Activated CD8-positive, alpha-beta memory T cell treated with anti-CD3 and anti-CD28 coated beads for 24 hours (primary cell): ENCODE measurements around the gene UBE2H.
"Not testable (repeated sequence)": the region's sequence is repeated elsewhere in the genome, so short reads cannot be mapped to it uniquely, and the experiment has no call there.

Source experiments
- DNase-seq: peaks from one replicate; pipeline ENCODE4 v3.0.0-alpha.2; 2020

Gene UBE2H

DNA sequence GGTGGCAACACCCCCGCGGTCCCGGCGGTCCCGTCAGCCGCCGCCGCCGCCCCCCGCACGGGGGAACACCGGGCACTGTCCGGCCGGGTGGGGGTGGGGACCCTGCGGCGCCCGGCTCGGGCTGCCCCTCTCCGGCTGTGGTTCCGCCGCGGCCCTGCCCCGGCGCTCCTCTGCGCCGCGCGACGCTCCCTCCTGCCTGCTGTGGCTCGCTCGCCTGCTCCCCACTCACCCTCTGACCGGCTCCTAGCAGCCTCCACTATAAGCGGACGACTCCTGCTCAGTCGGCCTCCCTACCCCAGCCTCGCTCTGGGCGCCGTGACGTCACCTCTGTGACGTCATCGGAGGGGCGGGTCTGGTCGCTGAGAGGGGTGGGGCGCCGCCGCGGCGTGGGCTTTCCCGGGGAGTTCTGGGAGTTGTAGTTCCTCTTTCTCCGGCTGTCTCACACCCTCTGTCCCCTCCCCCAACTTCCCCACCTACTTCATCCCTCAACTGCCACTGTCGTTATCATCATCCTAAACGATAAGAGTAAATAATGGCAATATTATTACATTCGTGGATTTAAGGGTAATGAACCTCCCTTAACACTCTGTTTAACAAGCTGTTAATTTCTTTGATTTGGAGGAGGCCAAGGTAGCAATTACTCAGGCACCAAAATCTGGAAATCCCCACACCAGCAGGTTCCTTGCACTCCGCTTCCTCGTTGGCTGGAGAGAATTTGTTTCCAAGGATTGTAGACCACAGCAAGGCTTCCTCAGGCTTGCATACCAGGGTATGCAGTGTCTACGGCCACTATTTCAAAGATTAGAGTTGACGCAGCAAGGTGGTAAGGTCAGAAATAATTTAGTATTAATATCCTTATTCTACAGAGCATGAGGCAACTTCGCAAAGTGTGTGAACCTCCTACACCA lies at the start of gene UBE2H:
UBE2H (minus strand) TSS at position 308 of the 908 bp plus-strand sequence. CDS start 405 bp downstream, outside the sequence.
- peak; percentile 98 for DNase-seq

DNA sequence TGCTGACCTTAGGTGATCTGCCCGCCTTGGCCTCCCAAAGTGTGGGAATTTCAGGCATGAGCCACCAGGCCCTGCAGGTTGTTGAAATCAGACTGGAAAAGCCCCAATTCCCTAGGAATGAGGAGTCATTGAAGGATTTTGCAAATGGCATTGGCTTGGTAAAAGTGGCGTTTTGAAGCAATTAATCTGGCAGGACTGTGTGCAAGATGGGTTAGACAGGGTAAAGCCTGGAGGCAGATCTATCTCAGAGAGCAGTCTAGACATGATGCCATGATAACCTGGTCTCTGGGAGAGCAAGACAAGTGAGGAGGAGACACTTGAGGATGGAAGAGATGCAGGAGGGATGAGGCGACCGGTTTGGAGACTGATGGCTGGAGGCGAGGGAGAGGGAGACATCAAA lies 45.7 kb upstream of the UBE2H start:
- no peak for DNase-seq

DNA sequence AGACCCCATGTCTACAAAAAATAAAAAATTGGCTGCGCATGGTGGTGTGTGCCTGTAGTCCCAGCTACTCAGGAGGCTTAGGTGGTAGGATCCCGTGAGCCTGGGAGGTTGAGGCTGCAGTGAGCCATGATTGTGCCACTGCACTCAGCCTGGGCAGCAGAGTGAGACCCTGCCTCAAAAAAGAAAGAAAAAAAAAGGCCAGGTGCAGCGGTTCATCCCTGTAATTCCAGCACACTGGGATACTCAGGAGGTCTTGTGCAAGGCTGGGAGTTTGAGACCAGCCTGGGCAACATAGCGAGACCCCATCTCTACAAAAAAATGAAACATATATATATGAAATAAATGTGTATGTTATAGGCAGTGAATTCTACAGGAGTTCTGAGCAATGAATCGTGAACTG lies 44.5 kb upstream of the UBE2H start:
- DNase-seq: no peak

DNA sequence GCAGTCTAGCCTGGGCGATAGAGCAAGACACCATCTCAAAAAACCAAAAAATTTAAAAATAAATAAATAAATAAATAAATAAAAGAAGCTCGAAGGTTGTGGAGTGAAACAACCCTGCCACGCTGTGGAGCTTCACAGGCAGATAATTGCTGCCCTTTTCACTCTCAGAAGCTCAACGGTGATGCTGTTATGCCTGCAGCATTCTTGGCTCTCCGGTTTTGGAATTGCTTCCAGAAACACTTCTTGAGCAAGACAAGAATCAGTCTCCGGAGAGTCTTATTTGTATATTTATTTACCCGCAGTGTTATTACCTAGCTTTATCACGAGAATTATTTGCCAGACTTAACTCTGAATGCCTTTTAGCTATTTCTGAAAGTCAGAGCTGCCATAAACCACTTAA lies 40.5 kb upstream of the UBE2H start:
- no peak for DNase-seq

DNA sequence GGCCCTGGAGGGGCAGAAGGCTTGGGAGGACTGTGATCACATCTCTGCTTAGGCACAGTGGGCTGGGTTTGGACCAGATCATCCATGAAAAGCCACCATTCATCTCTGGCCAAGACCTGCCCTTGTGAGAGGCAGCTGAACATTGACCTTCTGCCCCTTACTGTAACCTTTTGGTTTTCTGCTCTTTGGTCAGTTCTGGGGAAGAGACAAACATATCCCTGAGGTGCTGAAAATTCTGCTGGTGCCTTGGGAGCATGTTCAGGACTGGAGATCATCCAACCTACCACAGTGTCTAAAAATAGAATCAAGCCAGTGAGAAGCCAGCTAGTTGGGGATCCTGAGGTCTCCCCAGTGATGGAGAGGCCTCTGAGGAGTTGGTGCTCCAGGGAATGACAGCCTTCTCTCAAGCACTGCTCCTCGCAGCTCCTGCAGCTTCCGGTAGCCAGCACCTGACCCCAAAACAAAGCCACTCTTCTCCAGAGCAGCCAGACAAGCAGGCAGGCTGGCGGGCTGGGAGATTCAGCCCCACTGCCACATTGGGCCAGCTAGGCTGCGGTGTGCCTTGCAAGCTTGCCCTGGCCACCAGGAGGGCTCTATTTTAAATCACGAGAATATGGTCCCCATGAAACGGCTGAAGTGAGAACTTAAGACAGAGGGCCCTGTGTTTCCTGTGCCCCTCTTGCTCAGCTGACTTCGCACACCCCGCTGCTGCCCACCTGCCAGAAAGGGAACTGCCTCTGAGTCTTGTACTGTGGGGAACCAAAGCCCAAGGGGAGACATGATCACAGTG lies 37.8 kb upstream of the UBE2H start:
- DNase-seq: no peak

DNA sequence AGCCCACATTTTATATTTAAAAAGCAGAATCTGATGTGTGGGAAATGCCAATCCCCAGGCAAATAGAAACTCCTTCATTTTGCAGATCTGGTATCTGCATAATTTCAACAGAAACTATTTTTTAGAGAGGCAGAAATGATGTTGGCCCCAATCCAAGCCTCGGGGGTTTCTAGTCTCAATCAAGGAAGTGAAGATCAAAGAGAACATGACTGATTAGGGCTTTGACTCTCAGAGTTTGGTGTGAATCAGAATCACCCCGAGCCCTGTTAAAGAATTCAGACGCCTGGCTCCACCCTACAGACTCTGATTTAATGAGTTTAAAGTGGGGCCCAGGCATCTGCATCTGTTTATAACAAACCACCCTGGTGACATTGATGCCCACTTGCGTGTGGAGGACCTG lies 36.7 kb upstream of the UBE2H start:
- peak; percentile 70 for DNase-seq

DNA sequence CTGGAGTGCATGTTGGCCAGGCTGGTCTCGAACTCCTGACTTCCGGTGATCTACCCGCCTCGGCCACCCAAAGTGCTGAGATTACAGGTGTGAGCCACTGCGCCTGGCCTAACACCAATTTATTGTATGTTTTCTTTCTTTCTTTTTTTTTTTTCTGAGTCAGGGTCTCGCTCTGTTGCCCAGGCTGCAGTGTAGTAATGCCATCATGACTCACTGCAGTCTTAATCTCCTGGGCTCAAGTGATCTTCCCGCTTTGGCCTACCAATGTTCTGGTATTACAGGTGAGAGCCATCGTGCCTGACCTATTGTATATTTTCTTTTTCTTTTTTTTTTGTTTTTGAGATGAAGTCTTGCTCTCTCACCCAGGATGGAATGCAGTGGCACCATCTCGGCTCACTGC lies 33.8 kb upstream of the UBE2H start:
- no peak for DNase-seq

DNA sequence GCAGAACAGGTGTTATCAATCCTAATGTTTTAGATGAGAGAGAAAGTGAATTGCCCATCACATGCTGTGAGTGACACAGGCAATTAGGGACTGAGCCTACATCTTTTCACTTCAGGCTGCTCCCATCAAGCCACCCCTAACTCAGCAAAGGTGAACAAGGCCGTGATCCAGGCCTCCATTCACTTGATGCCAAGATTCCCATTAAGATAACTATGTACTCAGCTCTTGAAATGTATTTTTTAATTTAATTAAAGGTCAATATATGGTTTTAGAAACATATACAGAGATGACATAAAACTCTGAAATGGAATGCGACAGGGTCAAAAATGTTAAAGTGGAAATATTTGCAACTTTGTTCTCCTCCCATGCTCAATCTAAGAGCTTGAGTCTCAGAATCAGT lies 27.9 kb upstream of the UBE2H start:
- DNase-seq: no peak

DNA sequence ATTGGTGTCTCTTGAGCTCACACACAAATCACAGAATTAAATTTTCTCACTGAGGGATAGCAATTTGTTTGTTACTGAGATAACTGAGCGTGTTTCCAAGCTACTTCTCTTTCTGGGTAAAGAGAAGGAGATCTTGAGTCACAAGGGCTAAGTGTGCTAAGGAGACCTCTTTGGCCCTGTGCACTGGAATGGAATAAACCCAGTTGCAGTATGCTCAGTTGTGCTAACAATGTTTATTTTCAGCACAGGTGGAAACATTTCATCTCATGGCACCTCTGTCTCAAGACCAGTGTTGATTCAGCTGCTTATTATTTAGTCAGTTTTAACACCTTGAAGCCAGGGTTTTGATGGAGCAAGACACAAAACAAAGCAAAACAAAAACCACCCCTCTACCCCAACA lies 22.5 kb upstream of the UBE2H start:
- no peak for DNase-seq

DNA sequence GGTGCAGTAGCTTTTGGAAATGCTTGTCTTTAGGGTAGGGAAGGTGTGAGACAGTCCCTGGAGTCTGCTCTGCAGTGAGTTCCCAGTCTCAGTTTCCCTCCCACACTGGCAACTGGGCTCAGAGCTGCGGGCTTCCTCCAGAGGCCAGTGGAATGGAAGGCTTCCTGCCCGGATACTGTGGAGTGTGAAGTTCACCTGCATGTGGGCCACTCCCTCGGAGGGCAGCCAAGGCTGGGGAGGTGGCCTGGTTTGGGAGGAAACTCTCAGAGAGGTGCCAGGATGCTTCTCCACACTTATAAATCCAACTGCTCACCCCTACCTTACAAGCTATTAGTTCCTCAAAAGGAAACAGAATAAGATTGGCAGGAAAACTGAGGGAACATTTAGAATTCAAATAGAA lies 18.1 kb upstream of the UBE2H start:
- no peak for DNase-seq

DNA sequence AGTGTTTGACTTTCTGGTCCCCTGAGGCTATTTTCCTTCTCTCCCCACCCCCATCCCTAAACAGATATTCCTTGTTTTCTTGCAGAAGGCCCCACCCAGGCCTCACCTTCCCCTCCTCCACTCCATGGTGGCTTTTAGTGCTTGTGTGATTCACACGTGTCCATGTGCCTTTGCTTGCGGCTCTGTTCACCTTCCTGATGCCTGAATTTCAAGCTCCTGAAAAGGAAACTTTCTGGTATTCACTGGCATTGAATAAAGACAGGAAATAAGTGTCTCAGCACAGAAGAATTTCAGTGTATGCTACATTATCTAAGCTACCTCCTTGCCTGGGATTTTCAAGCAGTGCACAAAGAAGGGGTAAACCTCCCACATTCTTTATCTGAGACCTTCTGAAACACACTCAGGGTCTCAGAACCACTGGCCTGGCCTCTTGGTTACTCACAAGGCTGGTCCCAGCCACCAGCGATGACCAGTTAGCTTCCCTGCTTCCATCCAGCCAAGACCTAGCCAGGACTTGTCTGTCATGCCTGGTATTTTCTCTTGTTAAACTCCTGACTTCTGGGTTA lies 17.2 kb upstream of the UBE2H start:
- DNase-seq: no peak

DNA sequence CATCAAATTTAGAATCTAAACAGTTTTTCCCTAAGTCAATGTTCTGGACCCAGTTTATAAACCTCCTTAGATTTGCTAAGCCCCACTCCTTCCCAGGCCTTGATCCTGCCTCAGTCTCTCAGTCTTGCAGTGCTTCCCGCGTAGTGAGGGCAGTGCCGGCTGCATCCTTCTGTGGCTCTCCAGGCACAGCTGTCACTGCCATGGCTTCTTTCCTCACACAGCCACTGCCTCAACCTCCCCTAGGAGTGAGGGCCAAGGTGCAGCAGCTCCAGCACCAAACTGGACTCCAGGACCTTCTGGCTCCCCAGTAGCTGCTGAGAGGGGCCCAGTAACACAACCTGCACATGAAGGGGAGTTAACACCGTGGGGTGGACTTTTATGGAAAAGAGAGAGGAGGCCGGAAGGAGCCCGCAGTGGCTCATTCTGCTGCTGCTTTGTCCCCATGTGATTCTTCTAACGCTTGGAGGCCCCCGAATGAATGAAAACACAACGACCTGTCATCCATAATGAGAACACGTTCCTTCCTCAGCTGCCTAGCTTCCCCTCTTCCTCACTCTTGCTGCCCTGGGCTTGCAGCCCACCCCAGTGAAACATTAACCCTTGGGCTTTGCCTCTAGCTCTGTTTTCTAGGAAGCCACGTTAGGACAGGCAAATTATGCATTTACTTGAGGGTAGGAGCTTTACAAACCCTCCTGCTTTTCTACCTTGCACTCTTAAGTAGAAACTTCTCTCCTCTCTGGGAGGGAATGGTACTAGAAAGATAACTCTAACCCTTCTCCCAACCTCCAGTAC lies 16.0 kb upstream of the UBE2H start:
- no peak for DNase-seq

DNA sequence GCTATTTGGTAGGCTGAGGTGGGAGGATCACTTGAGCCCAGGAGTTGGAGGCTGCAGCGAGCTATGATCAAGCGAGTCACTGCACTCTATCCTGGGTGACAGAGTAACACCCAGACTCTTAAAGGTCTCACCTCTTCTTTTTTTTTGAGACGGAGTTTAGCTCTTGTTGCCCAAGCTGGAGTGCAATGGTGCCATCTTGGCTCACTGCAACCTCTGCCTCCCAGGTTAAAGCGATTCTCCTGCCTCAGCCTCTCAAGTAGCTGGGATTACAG lies 7.4 kb upstream of the UBE2H start:
- DNase-seq: not testable (repeated sequence)

DNA sequence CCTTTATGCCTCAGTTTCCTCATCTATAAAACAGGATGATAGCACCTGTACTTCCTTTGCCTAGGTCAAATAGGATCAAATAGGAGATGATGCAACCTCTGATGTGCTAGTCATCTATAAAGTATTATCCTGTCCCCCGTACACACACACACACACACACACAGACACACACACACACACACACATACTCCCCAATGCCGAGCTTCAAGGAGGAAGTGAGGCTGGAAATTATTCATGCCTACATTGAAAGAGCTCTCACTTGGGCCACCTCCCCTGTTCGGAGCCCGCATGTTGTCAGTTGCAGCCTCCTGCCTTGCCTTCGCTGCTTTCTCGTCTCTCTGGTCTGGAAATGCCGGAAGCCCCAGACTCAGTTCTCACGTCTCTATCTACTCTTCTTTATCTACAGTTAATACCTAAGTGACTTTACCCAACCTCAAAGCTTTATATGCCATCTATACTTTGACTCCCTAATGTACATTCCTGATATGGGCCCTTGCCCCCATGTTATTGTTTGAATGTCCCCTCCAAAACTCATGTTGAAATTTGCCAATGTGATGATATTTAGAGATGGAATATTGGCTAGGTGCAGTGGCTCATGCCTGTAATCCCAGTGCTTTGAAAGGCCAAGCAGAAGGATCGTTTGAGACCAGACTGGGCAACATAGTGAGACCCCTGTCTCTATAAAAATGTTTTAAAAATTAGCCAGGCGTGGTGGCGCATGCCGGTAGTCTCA lies 6.9 kb upstream of the UBE2H start:
- DNase-seq: no peak

DNA sequence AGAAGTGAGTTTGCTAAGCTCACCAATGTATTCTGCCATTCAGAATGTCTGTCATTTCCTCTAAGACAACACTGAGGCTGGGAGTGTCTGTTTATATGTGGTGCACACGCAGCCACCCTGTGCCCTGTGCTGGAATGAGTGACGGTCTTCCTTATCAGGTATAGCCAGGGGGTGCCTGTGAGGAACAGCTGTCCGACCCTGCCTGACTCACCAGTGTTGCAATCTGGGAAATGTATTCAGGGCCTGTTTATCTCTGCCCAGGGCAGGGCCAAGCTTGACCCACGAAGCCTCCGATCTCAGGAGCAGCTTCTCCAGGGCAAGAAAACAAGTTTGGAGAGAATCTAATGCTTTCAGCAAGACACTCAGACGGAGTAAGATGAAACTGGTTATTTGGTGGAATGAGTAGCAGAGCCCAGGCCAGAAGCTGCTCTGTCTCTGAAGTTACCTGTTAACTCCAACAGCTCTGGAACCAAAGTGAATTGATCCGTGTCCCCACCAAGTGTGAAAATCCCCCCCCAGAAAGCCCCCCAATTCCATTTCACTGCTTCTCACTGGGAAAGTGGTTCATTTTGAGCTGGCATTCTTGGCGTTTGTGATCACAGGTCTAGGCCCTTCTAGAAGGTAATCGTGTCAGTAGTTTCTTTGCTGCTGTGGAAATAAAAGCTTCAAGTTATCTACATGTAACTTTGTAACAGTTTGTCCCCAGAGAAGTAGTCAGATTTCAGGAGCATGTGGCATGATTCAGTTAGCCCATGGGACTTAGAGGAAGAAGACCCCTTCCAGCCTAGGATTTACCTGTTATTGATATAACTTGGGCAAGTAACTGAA lies 6.1 kb upstream of the UBE2H start:
- DNase-seq: no peak

DNA sequence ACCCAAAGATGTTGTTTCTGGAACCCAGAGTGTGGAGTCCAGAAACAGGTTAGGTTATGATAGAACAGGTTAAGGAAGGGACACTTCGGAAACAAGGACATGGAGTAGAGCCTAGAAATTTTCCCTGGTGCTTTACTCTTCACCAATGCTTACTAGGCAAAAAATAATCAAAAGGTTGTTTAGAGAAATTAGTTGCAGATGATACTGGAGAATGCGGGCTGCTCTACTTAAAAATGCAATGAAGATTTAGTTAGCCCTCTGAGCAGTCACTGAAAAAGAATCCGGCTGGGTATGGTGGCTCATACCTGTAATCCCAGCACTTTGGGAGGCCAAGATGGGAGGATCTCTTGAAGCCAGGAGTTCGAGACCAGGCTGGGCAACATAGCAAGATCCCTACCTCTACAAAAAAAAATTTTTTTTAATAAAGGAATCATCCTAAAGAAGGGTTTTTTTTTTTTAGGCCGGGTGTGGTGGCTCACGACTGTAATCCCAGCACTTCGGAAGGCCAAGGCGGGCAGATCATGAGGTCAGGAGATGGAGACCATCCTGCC lies 3.3 kb upstream of the UBE2H start:
- no peak for DNase-seq

DNA sequence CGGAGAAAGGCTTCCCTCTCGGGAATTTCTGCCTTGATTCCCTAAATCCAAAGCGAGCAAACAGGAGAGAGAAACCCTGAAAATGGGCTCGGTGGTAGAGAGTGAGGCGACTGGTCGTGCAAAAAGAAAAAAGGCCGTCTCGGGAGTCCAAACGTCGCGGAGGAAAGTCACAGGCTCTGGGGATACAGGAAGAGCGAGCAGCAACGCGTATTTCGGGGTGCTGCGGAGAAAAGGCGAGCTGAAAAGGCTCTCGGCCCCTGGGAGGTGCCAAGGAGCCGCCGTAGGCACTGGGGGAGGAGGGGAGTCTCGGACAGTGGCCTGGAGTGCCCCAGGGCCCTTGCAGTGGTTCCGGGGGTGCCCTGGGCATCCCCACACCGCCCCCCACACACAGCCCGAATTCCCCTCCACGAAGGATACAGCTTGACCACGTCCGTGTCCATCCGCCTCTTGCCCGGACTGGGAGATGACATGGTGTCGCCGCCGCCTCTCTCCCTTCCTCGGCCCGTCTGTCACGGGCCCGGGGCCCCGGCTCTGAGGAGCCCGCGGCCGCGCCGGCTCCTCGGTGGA lies 591 bp downstream of the UBE2H start:
- peak; percentile 56 for DNase-seq

DNA sequence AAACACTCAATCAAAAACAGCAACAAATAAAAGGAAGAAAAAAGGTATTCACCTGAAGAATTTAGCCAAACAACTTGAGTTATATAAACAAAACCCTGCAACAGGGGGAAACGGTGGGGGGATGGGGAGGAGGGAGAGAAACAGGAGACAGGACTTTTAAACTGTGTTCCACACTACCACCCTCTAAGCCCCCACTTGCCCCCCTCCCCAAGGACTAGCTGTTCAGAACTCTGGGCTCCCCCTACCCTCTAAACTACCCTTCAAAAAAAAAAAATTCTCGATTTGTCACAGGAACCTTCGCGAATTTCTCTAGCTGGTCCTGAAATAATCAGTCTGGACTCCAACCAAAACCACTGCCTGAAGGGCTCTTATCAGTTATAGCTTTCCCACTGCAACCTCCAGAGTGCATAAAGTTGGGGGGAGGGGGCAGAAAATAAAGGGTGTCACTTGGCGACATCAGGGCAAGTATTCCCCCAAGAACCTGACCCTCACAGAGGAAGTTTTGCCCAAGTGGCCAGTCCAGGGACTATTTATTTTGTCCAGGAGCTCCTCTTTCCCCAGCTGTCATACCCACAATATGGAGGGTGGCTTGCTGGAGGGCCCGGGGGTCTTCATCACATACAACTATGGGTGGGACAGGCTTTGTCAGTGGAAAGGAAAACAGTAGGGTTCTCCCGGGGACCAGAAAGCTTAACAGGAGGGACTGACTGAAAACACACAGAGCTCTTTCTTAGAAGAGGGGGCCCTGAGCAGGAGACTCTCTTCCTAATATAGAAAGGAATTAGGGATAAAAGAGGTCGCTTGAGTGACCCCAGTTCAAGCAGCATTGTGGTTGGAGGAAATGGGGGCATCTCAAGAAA lies 1.3 kb downstream of the UBE2H start:
- peak; percentile 57 for DNase-seq

DNA sequence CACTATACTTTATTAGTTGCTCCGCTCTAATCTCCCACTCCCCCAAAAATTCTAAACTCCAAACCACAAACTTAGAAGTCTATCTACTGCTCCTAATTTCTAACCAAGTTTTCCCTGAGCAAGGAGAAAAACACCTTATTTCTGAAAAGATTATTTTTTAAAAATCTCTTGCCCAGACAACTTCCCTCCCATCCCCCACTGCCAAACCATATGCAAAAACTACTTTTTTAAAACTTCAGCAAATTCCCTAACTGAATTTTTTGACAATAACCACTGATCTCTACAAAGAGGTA lies 1.9 kb downstream of the UBE2H start:
- DNase-seq: no peak
